K562 (cell line): ENCODE measurements around the gene BCL2L13. TPM values are rescaled to one million over a fixed set of nuclear protein-coding genes. Genes with fewer than 3 reads are reported as not detected.
A peak's percentile ranks its signal among the peaks of the same experiment; 100 is the strongest.

Experiments used
- ARHGAP35 ChIP-seq: fragments of 450-650 bp; IDR thresholded peaks from 2 replicates; pipeline ENCODE4 v1.6.1; 2018; ENCODE audit not compliant: partially characterized antibody
- CBX1 ChIP-seq: sonication (generic); IDR thresholded peaks from 2 replicates; pipeline ENCODE4 v1.6.1; 2016; ENCODE audit warnings: antibody characterized with exemption, low read depth, mild to moderate bottlenecking
- CGGBP1 ChIP-seq: fragments of 250-450 bp; sonication (Bioruptor Pico); IDR thresholded peaks from 2 replicates; pipeline ENCODE4 v1.9.0; 2021; ENCODE audit warnings: mild to moderate bottlenecking
- CHD1 ChIP-seq: fragments of 200-600 bp; sonication (generic); IDR thresholded peaks from one replicate; pipeline ENCODE4 v1.6.1; 2012; ENCODE audit warnings: mild to moderate bottlenecking, moderate library complexity, low read length, inconsistent platforms
- E4F1 ChIP-seq: fragments of 250-450 bp; sonication (Bioruptor Pico); IDR thresholded peaks from 2 replicates; pipeline ENCODE4 v1.5.0; 2021; ENCODE audit warnings: mild to moderate bottlenecking, borderline replicate concordance
- JUNB ChIP-seq: fragments of 450-650 bp; formaldehyde crosslinking; conservative IDR thresholded peaks from 2 replicates; pipeline ENCODE4 v1.4.0; 2020; ENCODE audit warnings: mild to moderate bottlenecking
- L3MBTL2 ChIP-seq: fragments of 450-650 bp; IDR thresholded peaks from 2 replicates; pipeline ENCODE4 v1.6.1; 2016; ENCODE audit warnings: mild to moderate bottlenecking, moderate library complexity
- MYBL2 ChIP-seq, 2 experiments: fragments of 450-650 bp in 1 of 2; sonication (generic) in 1 of 2; formaldehyde crosslinking in 1 of 2; IDR thresholded peaks; 2 replicates each; pipeline versions ENCODE4 v1.6.1 to v1.8.1; 2017 to 2022; ENCODE audit warnings: borderline replicate concordance in 1 of 2, inconsistent platforms in 1 of 2, low read depth in 1 of 2, mild to moderate bottlenecking in 1 of 2, missing genetic modification reagents in 1 of 2, moderate library complexity in 1 of 2
- MYC ChIP-seq, 2 experiments: fragments of 250-450 bp in 1 of 2; sonication (Bioruptor Pico) in 1 of 2; IDR thresholded peaks; 2 replicates each; pipeline versions ENCODE4 v1.5.1 to v1.6.1; 2012 to 2021; ENCODE audit warnings: low read depth in 2 of 2, borderline replicate concordance in 1 of 2, improper control_type of control experiment in 1 of 2, low read length in 1 of 2, mild to moderate bottlenecking in 1 of 2, moderate library complexity in 1 of 2
- NRF1 ChIP-seq, 2 experiments: fragments of 450-650 bp; IDR thresholded peaks in 1 of 2; conservative IDR thresholded peaks in 1 of 2; 2 replicates each; pipeline ENCODE4 v1.6.1; 2014; ENCODE audit warnings: mild to moderate bottlenecking in 2 of 2
- SETDB1 ChIP-seq: IDR thresholded peaks from one replicate; pipeline ENCODE4 v1.6.1; 2012; ENCODE audit warnings: low read length, control low read depth, inconsistent platforms
- TCF15 ChIP-seq: fragments of 250-450 bp; sonication (Bioruptor Pico); IDR thresholded peaks from 2 replicates; pipeline ENCODE4 v1.8.0; 2022; ENCODE audit warnings: moderate library complexity, mild to moderate bottlenecking, inconsistent platforms
- TRIM24 ChIP-seq, 2 experiments: fragments of 450-650 bp; IDR thresholded peaks; 2 replicates each; pipeline ENCODE4 v1.6.1; 2016
- USF1 ChIP-seq: sonication (generic); formaldehyde crosslinking; IDR thresholded peaks from 2 replicates; pipeline ENCODE4 v1.9.0; 2022; ENCODE audit warnings: mild to moderate bottlenecking, missing genetic modification reagents
- ZBTB2 ChIP-seq: fragments of 450-650 bp; IDR thresholded peaks from 2 replicates; pipeline ENCODE4 v1.6.1; 2016; ENCODE audit warnings: antibody characterized with exemption
- ZKSCAN1 ChIP-seq: fragments of 150-350 bp; IDR thresholded peaks from 2 replicates; pipeline ENCODE4 v1.6.1; 2016; ENCODE audit warnings: low read depth, low read length
- ZKSCAN3 ChIP-seq: fragments of 250-450 bp; sonication (Bioruptor Pico); IDR thresholded peaks from 2 replicates; pipeline ENCODE4 v1.4.0; 2020
- ZNF212 ChIP-seq: fragments of 450-650 bp; formaldehyde crosslinking; IDR thresholded peaks from 2 replicates; pipeline ENCODE4 v1.4.0; 2020; ENCODE audit warnings: mild to moderate bottlenecking
- ZNF224 ChIP-seq: sonication (generic); formaldehyde crosslinking; IDR thresholded peaks from 2 replicates; pipeline ENCODE4 v1.8.0; 2022; ENCODE audit warnings: mild to moderate bottlenecking, missing genetic modification reagents
- ZNF280B ChIP-seq: fragments of 250-450 bp; sonication (Bioruptor Pico); IDR thresholded peaks from 2 replicates; pipeline ENCODE4 v1.5.1; 2021; ENCODE audit warnings: mild to moderate bottlenecking
- polyA plus RNA-seq, 8 experiments: library from polyadenylated mRNA; depleted of rRNA in 4 of 8; stranded (reverse) in 5 of 8; unstranded in 3 of 8; fragments of >200 nt; fragmentation: Nextera tagmentation in 2 of 8; fragmentation: Illumina TruSeq in 1 of 8; extraction: Ambion mirVana in 2 of 8; extraction: Trizol in 1 of 8; gene quantifications; 2 replicates each; pipeline versions ENCODE4 v1.2.1 to v1.2.3, GENCODE V29; 2011 to 2014; ENCODE audit warnings: inconsistent platforms in 1 of 8, missing spikeins in 1 of 8
- total RNA-seq, 7 experiments: library from RNA; depleted of rRNA in 6 of 7; stranded (reverse); fragments of >200 nt in 6 of 7; fragmentation: Illumina TruSeq in 2 of 7; extraction: Trizol in 2 of 7; gene quantifications; 2 replicates each; pipeline versions ENCODE4 v1.2.1 to v1.2.3, GENCODE V29; 2011 to 2021; ENCODE audit warnings: low replicate concordance in 1 of 7

The BCL2L13 gene
- total and polyA plus RNA-seq, 9 of the 15 experiments (the other 6 are each of a cell fraction or from before 2014, with no cell fraction given) = 41.5 to 63.4 (median 56.5) TPM

GRCh38 chr22:17628406-17629172 is 10.0 kb upstream of the BCL2L13 start, which contains the start of gene ATP6V1E1 (continued):
- TF ChIP-seq ZNF280B (no peak), ZKSCAN3 (CRISPR knock-in tag) (no peak), MYC (IDR thresholded peaks at IDR 0.05; ENCODE audit: low read depth, low read length) (peak; percentile 66), MYC (CRISPR knock-in tag; IDR thresholded peaks at IDR 0.05; ENCODE audit: borderline replicate concordance, low read depth) (peak; percentile 55; the same call in 1 of the 2 replicates), ZKSCAN1 (0 out of 2 replicates have a peak, but pooled peaks have one; percentile 35), E4F1 (CRISPR knock-in tag) (no peak), TRIM24 (IDR thresholded peaks at IDR 0.05) (no peak), CHD1 (peak; percentile 60), CGGBP1 (CRISPR knock-in tag) (0 out of 2 replicates have a peak, but pooled peaks have one; percentile 66), SETDB1 (no peak), ZNF212 (CRISPR knock-in tag) (0 out of 2 replicates have a peak, but pooled peaks have one; percentile 75), ZBTB2 (no peak), JUNB (CRISPR knock-in tag) (no peak), USF1 (CRISPR knock-in tag) (peak; percentile 97), ARHGAP35 (peak; percentile 8), ZNF224 (0 out of 2 replicates have a peak, but pooled peaks have one; percentile 7), CBX1 (no peak), L3MBTL2 (peak; percentile 64), NRF1 (conservative IDR thresholded peaks at IDR 0.05 in 1 of 2, IDR thresholded peaks at IDR 0.05 in 1 of 2) (peak; percentile 84 to 85), TCF15 (CRISPR knock-in tag) (no peak), MYBL2 (IDR thresholded peaks at IDR 0.05; ENCODE audit: low read depth) (peak; percentile 39; the same call in 1 of the 2 replicates), MYBL2 (CRISPR knock-in tag; IDR thresholded peaks at IDR 0.05; ENCODE audit: borderline replicate concordance) (no peak)
